SK-N-SH (cell line): ENCODE data around the gene OR1I1. TPM values are rescaled to one million over a fixed set of nuclear protein-coding genes. Genes with fewer than 3 reads are reported as not detected.

Experiments
- CTCF ChIA-PET: fragments of 300-600, 350-600 bp; formaldehyde crosslinking; extraction: SDS; loops from one replicate; lab custom pipeline; 2021; lab: Yijun Ruan, JAX
- POLR2A ChIA-PET: fragments of 350-600 bp; sonication (Branson Sonifier 250); formaldehyde crosslinking; extraction: SDS; loops from one replicate; lab custom pipeline; 2020; ENCODE audit warnings: antibody characterized with exemption, inconsistent platforms; lab: Yijun Ruan, JAX
- DNase-seq: peaks from one replicate; pipeline ENCODE4 v3.0.0; 2012
- H2AFZ ChIP-seq: fragments of 200-600 bp; sonication (generic); 2 replicates; pipeline ENCODE4 v1.8.1; 2016; ENCODE audit warnings: antibody characterized with exemption, mild to moderate bottlenecking, low read depth
- H3F3A ChIP-seq: fragments of 200-600 bp; sonication (generic); replicated peaks from 2 replicates; pipeline ENCODE3; 2016; ENCODE audit warnings: antibody characterized with exemption, mild to moderate bottlenecking; ENCODE audit not compliant: insufficient read depth
- H3K27ac ChIP-seq, 2 experiments: fragments of 200-500 bp in 1 of 2; fragments of 200-600 bp in 1 of 2; sonication (Bioruptor generic) in 1 of 2; sonication (generic), shearing (Covaris generic) in 1 of 2; 2 replicates each; pipeline versions ENCODE4 v1.5.1 to v1.6.1; 2014 to 2016; ENCODE audit warnings: low read depth in 2 of 2, inconsistent platforms in 1 of 2, low read length in 1 of 2, mild to moderate bottlenecking in 1 of 2, mixed read lengths in 1 of 2
- H3K27me3 ChIP-seq: fragments of 200-600 bp; sonication (generic), shearing (Covaris generic); 2 replicates; pipeline ENCODE4 v1.6.1; 2016; ENCODE audit warnings: mixed run types; ENCODE audit not compliant: insufficient read depth
- H3K36me3 ChIP-seq, 2 experiments: fragments of 200-500 bp in 1 of 2; fragments of 200-600 bp in 1 of 2; sonication (Bioruptor generic) in 1 of 2; sonication (generic) in 1 of 2; replicated peaks in 1 of 2; 2 replicates each; pipeline versions ENCODE3 to v1.5.1; 2014 to 2016; ENCODE audit warnings: low read length in 1 of 2, mild to moderate bottlenecking in 1 of 2; ENCODE audit not compliant: insufficient read depth in 2 of 2, control insufficient read depth in 1 of 2
- H3K4me1 ChIP-seq, 2 experiments: fragments of 200-500 bp in 1 of 2; fragments of 200-600 bp in 1 of 2; sonication (Bioruptor generic) in 1 of 2; sonication (generic), shearing (Covaris generic) in 1 of 2; 2 replicates each; pipeline versions ENCODE4 v1.5.1 to v1.6.1; 2014 to 2016; ENCODE audit warnings: low read depth in 1 of 2, low read length in 1 of 2, mixed run types in 1 of 2; ENCODE audit not compliant: insufficient read depth in 2 of 2, control insufficient read depth in 1 of 2
- H3K4me2 ChIP-seq: fragments of 200-600 bp; sonication (generic), shearing (Covaris generic); 2 replicates; pipeline ENCODE4 v1.6.1; 2017; ENCODE audit warnings: mixed run types
- H3K4me3 ChIP-seq, 2 experiments: fragments of 200-500 bp in 1 of 2; fragments of 200-600 bp in 1 of 2; sonication (Bioruptor generic) in 1 of 2; sonication (generic), shearing (Covaris generic) in 1 of 2; 2 replicates each; pipeline versions ENCODE4 v1.5.1 to v1.8.1; 2014 to 2016; ENCODE audit warnings: low read depth in 2 of 2, inconsistent platforms in 1 of 2, low read length in 1 of 2, mild to moderate bottlenecking in 1 of 2, mixed read lengths in 1 of 2, moderate library complexity in 1 of 2
- H3K79me2 ChIP-seq: fragments of 200-600 bp; sonication (generic); 2 replicates; pipeline ENCODE4 v1.8.1; 2017; ENCODE audit warnings: mild to moderate bottlenecking; ENCODE audit not compliant: insufficient read depth
- H3K9ac ChIP-seq: fragments of 200-600 bp; sonication (generic); 2 replicates; pipeline ENCODE4 v1.6.1; 2017; ENCODE audit warnings: mixed run types
- H3K9me2 ChIP-seq: fragments of 200-600 bp; sonication (generic); 2 replicates; pipeline ENCODE4 v1.6.1; 2017; ENCODE audit warnings: mixed run types
- H3K9me3 ChIP-seq: fragments of 200-600 bp; sonication (generic); 2 replicates; pipeline ENCODE4 v1.6.1; 2017; ENCODE audit warnings: mixed run types, mild to moderate bottlenecking, moderate library complexity
- H4K20me1 ChIP-seq: fragments of 200-600 bp; sonication (generic); 2 replicates; pipeline ENCODE4 v1.6.1; 2017; ENCODE audit warnings: mild to moderate bottlenecking, mixed run types; ENCODE audit not compliant: insufficient read depth
- CTCF ChIP-seq: fragments of 200-600 bp; sonication (generic); IDR thresholded peaks from 2 replicates; pipeline ENCODE4 v1.6.1; 2017; ENCODE audit warnings: antibody characterized with exemption, mild to moderate bottlenecking, moderate library complexity
- ELF1 ChIP-seq: IDR thresholded peaks from 2 replicates; pipeline ENCODE4 v1.4.0; 2012
- FOXJ3 ChIP-seq: sonication (generic); formaldehyde crosslinking; IDR thresholded peaks from 2 replicates; pipeline ENCODE4 v1.5.1; 2020; ENCODE audit warnings: mild to moderate bottlenecking, missing genetic modification reagents
- GABPA ChIP-seq: IDR thresholded peaks from 2 replicates; pipeline ENCODE4 v1.4.0; 2012; ENCODE audit warnings: low read depth, mild to moderate bottlenecking
- GATA2 ChIP-seq: sonication (generic); formaldehyde crosslinking; IDR thresholded peaks from 2 replicates; pipeline ENCODE4 v1.5.0; 2020; ENCODE audit warnings: mild to moderate bottlenecking, missing genetic modification reagents
- IRF3 ChIP-seq: fragments of 150-350 bp; IDR thresholded peaks from 2 replicates; pipeline ENCODE4 v1.6.1; 2016; ENCODE audit warnings: mild to moderate bottlenecking, low read depth, low read length
- JUND ChIP-seq: IDR thresholded peaks from 2 replicates; pipeline ENCODE4 v1.4.0; 2012
- MEF2A ChIP-seq: IDR thresholded peaks from 2 replicates; pipeline ENCODE4 v1.4.0; 2012; ENCODE audit warnings: low read depth, borderline replicate concordance
- MXI1 ChIP-seq: IDR thresholded peaks from 2 replicates; pipeline ENCODE4 v1.6.1; 2012; ENCODE audit warnings: mild to moderate bottlenecking, low read depth, low read length, improper control_type of control experiment
- NRF1 ChIP-seq: IDR thresholded peaks from 2 replicates; pipeline ENCODE4 v1.6.1; 2012; ENCODE audit warnings: low read depth, mild to moderate bottlenecking, low read length
- POLR2AphosphoS5 ChIP-seq: IDR thresholded peaks from 2 replicates; pipeline ENCODE4 v1.6.1; 2012; ENCODE audit warnings: low read depth, low read length
- RAD21 ChIP-seq: IDR thresholded peaks from 2 replicates; pipeline ENCODE4 v1.6.1; 2012; ENCODE audit warnings: mild to moderate bottlenecking, low read length
- RCOR1 ChIP-seq: fragments of 150-350 bp; IDR thresholded peaks from 2 replicates; pipeline ENCODE4 v1.6.1; 2017; ENCODE audit warnings: antibody characterized with exemption, low read length
- RFX5 ChIP-seq: IDR thresholded peaks from 2 replicates; pipeline ENCODE4 v1.6.1; 2012; ENCODE audit warnings: mild to moderate bottlenecking, improper control_type of control experiment, low read length
- RXRA ChIP-seq: IDR thresholded peaks from 2 replicates; pipeline ENCODE4 v1.4.0; 2012; ENCODE audit warnings: low read depth, mild to moderate bottlenecking, borderline replicate concordance
- SMC3 ChIP-seq: IDR thresholded peaks from 2 replicates; pipeline ENCODE4 v1.6.1; 2012; ENCODE audit warnings: low read depth, low read length, improper control_type of control experiment
- TEAD4 ChIP-seq: IDR thresholded peaks from 2 replicates; pipeline ENCODE4 v1.4.0; 2012; ENCODE audit warnings: mild to moderate bottlenecking, borderline replicate concordance; ENCODE audit not compliant: insufficient read depth
- USF1 ChIP-seq: IDR thresholded peaks from 2 replicates; pipeline ENCODE4 v1.4.0; 2012; ENCODE audit warnings: low read depth, borderline replicate concordance
- ZBTB33 ChIP-seq: IDR thresholded peaks from 2 replicates; pipeline ENCODE4 v1.4.0; 2012; ENCODE audit warnings: low read depth, borderline replicate concordance
- WGBS: methylation state at CpG from one replicate; pipeline ENCODE4 v1.1.6; 2017; ENCODE audit warnings: low lambda C conversion rate; 5-methylcytosine and 5-hydroxymethylcytosine counted together
- polyA plus RNA-seq, 3 experiments: library from polyadenylated mRNA; depleted of rRNA; stranded (reverse); fragments of >200 nt; gene quantifications; 2 replicates each; pipeline ENCODE4 v1.2.3, GENCODE V29; 2012
- TF ChIP-seq, protein P1 (sequence below): IDR thresholded peaks from 2 replicates; pipeline ENCODE4 v1.6.1; 2012; ENCODE audit warnings: mild to moderate bottlenecking, low read depth, low read length, moderate library complexity

The OR1I1 gene
- polyA plus RNA-seq, 1 of the 3 experiments (the other 2 are of a cell fraction), result not detected

DNA sequence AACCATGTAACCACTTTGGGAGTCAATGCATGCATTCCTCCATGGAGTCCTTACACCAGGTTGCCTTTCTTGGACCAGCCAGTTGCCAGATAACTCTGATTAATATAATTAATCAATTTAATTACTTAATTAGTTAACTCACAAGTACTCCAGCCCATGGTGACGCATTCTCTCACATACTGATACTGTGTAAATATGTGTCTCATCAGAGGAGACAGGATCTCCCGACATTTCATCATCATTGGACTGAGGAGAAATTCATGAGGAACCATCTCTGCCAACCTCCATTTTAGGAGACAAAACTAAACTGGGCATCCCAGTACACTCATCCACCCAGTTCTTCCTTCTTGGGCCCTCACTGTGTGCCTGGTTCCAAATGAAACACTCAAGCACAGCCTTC lies 39.2 kb upstream of the OR1I1 start (continued):
- no peak for TF ChIP-seq IRF3

- Histone ChIP-seq H3K27me3 (peaks cover 13% of the 10 kb centered on the region; the same call in 1 of the 2 replicates), H3F3A (no peaks in the 10 kb centered on the region), H3K9me3 (no peaks in the 10 kb centered on the region), H3K9me2 (no peaks in the 10 kb centered on the region), H4K20me1 (no peaks in the 10 kb centered on the region), H2AFZ (no peak overlapping the region), H3K4me3 (no peak overlapping the region), H3K36me3 (no peaks in the 10 kb centered on the region), H3K27ac (no peak overlapping the region), H3K4me2 (no peak overlapping the region), H3K4me1 (no peaks in the 10 kb centered on the region), H3K9ac (no peak overlapping the region), H3K79me2 (no peaks in the 10 kb centered on the region)
- ChIA-PET CTCF (no interaction called here), POLR2A (no interaction called here)
- TF ChIP-seq RCOR1 (no peak), GATA2 (CRISPR knock-in tag) (no peak), RFX5 (no peak), JUND (no peak), TEAD4 (no peak), ELF1 (no peak), CTCF (no peak), FOXJ3 (no peak), RXRA (no peak), NRF1 (no peak), USF1 (no peak), RAD21 (no peak), POLR2AphosphoS5 (no peak), MEF2A (no peak), MXI1 (no peak), ZBTB33 (no peak), SMC3 (no peak), GABPA (no peak)
- TF ChIP-seq, protein P1, sequence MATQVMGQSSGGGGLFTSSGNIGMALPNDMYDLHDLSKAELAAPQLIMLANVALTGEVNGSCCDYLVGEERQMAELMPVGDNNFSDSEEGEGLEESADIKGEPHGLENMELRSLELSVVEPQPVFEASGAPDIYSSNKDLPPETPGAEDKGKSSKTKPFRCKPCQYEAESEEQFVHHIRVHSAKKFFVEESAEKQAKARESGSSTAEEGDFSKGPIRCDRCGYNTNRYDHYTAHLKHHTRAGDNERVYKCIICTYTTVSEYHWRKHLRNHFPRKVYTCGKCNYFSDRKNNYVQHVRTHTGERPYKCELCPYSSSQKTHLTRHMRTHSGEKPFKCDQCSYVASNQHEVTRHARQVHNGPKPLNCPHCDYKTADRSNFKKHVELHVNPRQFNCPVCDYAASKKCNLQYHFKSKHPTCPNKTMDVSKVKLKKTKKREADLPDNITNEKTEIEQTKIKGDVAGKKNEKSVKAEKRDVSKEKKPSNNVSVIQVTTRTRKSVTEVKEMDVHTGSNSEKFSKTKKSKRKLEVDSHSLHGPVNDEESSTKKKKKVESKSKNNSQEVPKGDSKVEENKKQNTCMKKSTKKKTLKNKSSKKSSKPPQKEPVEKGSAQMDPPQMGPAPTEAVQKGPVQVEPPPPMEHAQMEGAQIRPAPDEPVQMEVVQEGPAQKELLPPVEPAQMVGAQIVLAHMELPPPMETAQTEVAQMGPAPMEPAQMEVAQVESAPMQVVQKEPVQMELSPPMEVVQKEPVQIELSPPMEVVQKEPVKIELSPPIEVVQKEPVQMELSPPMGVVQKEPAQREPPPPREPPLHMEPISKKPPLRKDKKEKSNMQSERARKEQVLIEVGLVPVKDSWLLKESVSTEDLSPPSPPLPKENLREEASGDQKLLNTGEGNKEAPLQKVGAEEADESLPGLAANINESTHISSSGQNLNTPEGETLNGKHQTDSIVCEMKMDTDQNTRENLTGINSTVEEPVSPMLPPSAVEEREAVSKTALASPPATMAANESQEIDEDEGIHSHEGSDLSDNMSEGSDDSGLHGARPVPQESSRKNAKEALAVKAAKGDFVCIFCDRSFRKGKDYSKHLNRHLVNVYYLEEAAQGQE, result no peak
- no peak for DNase-seq
- 11% methylated on average over 3 of the region's 3 CpGs for WGBS
Observed at GRCh38 chr19:15045506-15045905, 36.5 kb upstream of the OR1I1 start.
